H9 (cell line): ENCODE data around the gene STAC. TPM values are rescaled to one million over a fixed set of nuclear protein-coding genes. Genes with fewer than 3 reads are reported as not detected.

Experiments
- DNase-seq: peaks from one replicate; pipeline ENCODE4 v3.0.0-alpha.2; 2017
- H2AFZ ChIP-seq: one replicate; pipeline ENCODE4 v1.6.1; 2013; ENCODE audit warnings: mild to moderate bottlenecking, low read length, control low read depth, moderate library complexity
- H2AK5ac ChIP-seq: 2 replicates; pipeline ENCODE4 v1.6.1; 2013; ENCODE audit warnings: low read length, control low read depth, mixed read lengths; ENCODE audit not compliant: insufficient read length
- H2BK120ac ChIP-seq: one replicate; pipeline ENCODE4 v1.6.1; 2013; ENCODE audit warnings: low read depth, mild to moderate bottlenecking, low read length, control low read depth, inconsistent platforms; ENCODE audit not compliant: poor library complexity, severe bottlenecking
- H2BK12ac ChIP-seq: 2 replicates; pipeline ENCODE4 v1.6.1; 2013; ENCODE audit warnings: low read length, control low read depth, mixed read lengths, low read depth; ENCODE audit not compliant: insufficient read length
- H2BK15ac ChIP-seq: 2 replicates; pipeline ENCODE4 v1.6.1; 2013; ENCODE audit warnings: low read depth, low read length, control low read depth
- H2BK20ac ChIP-seq: one replicate; pipeline ENCODE4 v1.6.1; 2013; ENCODE audit warnings: low read depth, mild to moderate bottlenecking, low read length, control low read depth, inconsistent platforms; ENCODE audit not compliant: poor library complexity, severe bottlenecking
- H2BK5ac ChIP-seq: 2 replicates; pipeline ENCODE4 v1.6.1; 2013; ENCODE audit warnings: low read length, control low read depth, mixed read lengths; ENCODE audit not compliant: insufficient read length
- H3K14ac ChIP-seq: 2 replicates; pipeline ENCODE4 v1.6.1; 2013; ENCODE audit warnings: low read length, control low read depth; ENCODE audit not compliant: insufficient read depth
- H3K18ac ChIP-seq: 2 replicates; pipeline ENCODE4 v1.6.1; 2013; ENCODE audit warnings: low read depth, mild to moderate bottlenecking, mixed read lengths, low read length, control low read depth; ENCODE audit not compliant: insufficient read length
- H3K23ac ChIP-seq: 2 replicates; pipeline ENCODE4 v1.6.1; 2013; ENCODE audit warnings: low read length, control low read depth, mixed read lengths, low read depth; ENCODE audit not compliant: insufficient read length
- H3K23me2 ChIP-seq: 2 replicates; pipeline ENCODE4 v1.6.1; 2013; ENCODE audit warnings: low read depth, mild to moderate bottlenecking, mixed read lengths, low read length, control low read depth; ENCODE audit not compliant: insufficient read length, poor library complexity, severe bottlenecking
- H3K27ac ChIP-seq: 2 replicates; pipeline ENCODE4 v1.5.1; 2013; ENCODE audit warnings: low read length, control low read depth, mixed read lengths, low read depth; ENCODE audit not compliant: insufficient read length
- H3K27me3 ChIP-seq: 2 replicates; pipeline ENCODE4 v1.6.1; 2013; ENCODE audit warnings: low read length, control low read depth, inconsistent platforms; ENCODE audit not compliant: insufficient read depth
- H3K4ac ChIP-seq: 2 replicates; pipeline ENCODE4 v1.6.1; 2013; ENCODE audit warnings: low read depth, mild to moderate bottlenecking, control low read depth, inconsistent platforms, low read length, moderate library complexity
- H3K4me1 ChIP-seq: 2 replicates; pipeline ENCODE4 v1.6.1; 2013; ENCODE audit warnings: low read length, control low read depth, inconsistent platforms; ENCODE audit not compliant: insufficient read depth
- H3K4me2 ChIP-seq: 2 replicates; pipeline ENCODE4 v1.6.1; 2013; ENCODE audit warnings: low read length, control low read depth, mixed read lengths; ENCODE audit not compliant: insufficient read length, insufficient read depth
- H3K56ac ChIP-seq: 2 replicates; pipeline ENCODE4 v1.6.1; 2013; ENCODE audit warnings: low read depth, mild to moderate bottlenecking, mixed read lengths, low read length, control low read depth; ENCODE audit not compliant: insufficient read length
- H3K79me1 ChIP-seq: 2 replicates; pipeline ENCODE4 v1.6.1; 2013; ENCODE audit warnings: low read depth, mild to moderate bottlenecking, moderate library complexity, low read length, control low read depth, inconsistent platforms; ENCODE audit not compliant: insufficient read depth, poor library complexity, severe bottlenecking
- H3K79me2 ChIP-seq: 2 replicates; pipeline ENCODE4 v1.6.1; 2013; ENCODE audit warnings: low read length, control low read depth, inconsistent platforms; ENCODE audit not compliant: insufficient read depth
- H3K9ac ChIP-seq: 2 replicates; pipeline ENCODE4 v1.6.1; 2013; ENCODE audit warnings: low read length, control low read depth, mixed read lengths; ENCODE audit not compliant: insufficient read length; ENCODE audit errors: extremely low read depth
- H3K9me3 ChIP-seq: one replicate; pipeline ENCODE4 v1.6.1; 2013; ENCODE audit warnings: low read depth, low read length, inconsistent platforms; ENCODE audit not compliant: control insufficient read depth
- H3T11ph ChIP-seq: one replicate; pipeline ENCODE4 v1.6.1; 2013; ENCODE audit warnings: mild to moderate bottlenecking, low read length, control low read depth, inconsistent platforms
- H4K20me1 ChIP-seq: one replicate; pipeline ENCODE4 v1.6.1; 2013; ENCODE audit not compliant: control insufficient read depth, insufficient read length, insufficient read depth
- H4K5ac ChIP-seq: 2 replicates; pipeline ENCODE4 v1.6.1; 2013; ENCODE audit warnings: low read depth, mild to moderate bottlenecking, mixed read lengths, low read length, control low read depth; ENCODE audit not compliant: insufficient read length
- H4K8ac ChIP-seq: replicated peaks from 2 replicates; pipeline ENCODE4 v1.6.1; 2013; ENCODE audit warnings: low read length, control low read depth, mixed read lengths, low read depth; ENCODE audit not compliant: insufficient read length
- H4K91ac ChIP-seq: 2 replicates; pipeline ENCODE4 v1.6.1; 2013; ENCODE audit warnings: low read depth, mild to moderate bottlenecking, moderate library complexity, mixed read lengths, low read length, control low read depth; ENCODE audit not compliant: insufficient read length
- H3K27ac Mint-ChIP-seq, 3 experiments: 2 replicates in 2 of 3; 3 replicates in 1 of 3; pipeline ENCODE4 v1.8.0; 2020 to 2021; ENCODE audit warnings: mixed read lengths in 3 of 3, mild to moderate bottlenecking in 1 of 3, moderate library complexity in 1 of 3
- H3K27me3 Mint-ChIP-seq: 2 replicates; pipeline ENCODE4 v1.8.0; 2021; ENCODE audit warnings: low read depth, mild to moderate bottlenecking, moderate library complexity, mixed read lengths
- H3K36me3 Mint-ChIP-seq, 3 experiments: 2 replicates in 2 of 3; 3 replicates in 1 of 3; pipeline ENCODE4 v1.8.0; 2020 to 2021; ENCODE audit warnings: low read depth in 3 of 3, mixed read lengths in 3 of 3; ENCODE audit not compliant: insufficient read depth in 1 of 3
- H3K4me1 Mint-ChIP-seq, 2 experiments: 2 replicates each; pipeline ENCODE4 v1.8.0; 2020; ENCODE audit warnings: mixed read lengths in 2 of 2
- H3K4me3 Mint-ChIP-seq, 2 experiments: 2 replicates in 1 of 2; 3 replicates in 1 of 2; pipeline ENCODE4 v1.8.0; 2020 to 2021; ENCODE audit warnings: mild to moderate bottlenecking in 2 of 2, mixed read lengths in 2 of 2, moderate library complexity in 1 of 2
- H3K9me3 Mint-ChIP-seq, 2 experiments: 2 replicates in 1 of 2; 3 replicates in 1 of 2; pipeline ENCODE4 v1.8.0; 2020; ENCODE audit warnings: mild to moderate bottlenecking in 2 of 2, mixed read lengths in 2 of 2, moderate library complexity in 1 of 2
- WGBS: extraction: QIAGEN DNeasy Blood & Tissue Kit; methylation state at CpG from one replicate; pipeline ENCODE4 v1.1.7; 2013; ENCODE audit warnings: missing lambda C conversion rate, low lambda C conversion rate, mixed read lengths; ENCODE audit not compliant: insufficient read length; ENCODE audit errors: extremely low coverage; 5-methylcytosine and 5-hydroxymethylcytosine counted together
- total RNA-seq: library from RNA; stranded (reverse); gene quantifications from 2 replicates; pipeline ENCODE4 v1.2.1, GENCODE V29; 2021
- TF ChIP-seq, protein P1 (sequence below): fragments of 200-600 bp; sonication (generic); conservative IDR thresholded peaks from 3 replicates; pipeline ENCODE4 v1.8.0; 2021; ENCODE audit warnings: antibody characterized with exemption, mild to moderate bottlenecking

Gene STAC
- total RNA-seq, 1 experiment from 2014 or later, result 3.0 TPM

DNA sequence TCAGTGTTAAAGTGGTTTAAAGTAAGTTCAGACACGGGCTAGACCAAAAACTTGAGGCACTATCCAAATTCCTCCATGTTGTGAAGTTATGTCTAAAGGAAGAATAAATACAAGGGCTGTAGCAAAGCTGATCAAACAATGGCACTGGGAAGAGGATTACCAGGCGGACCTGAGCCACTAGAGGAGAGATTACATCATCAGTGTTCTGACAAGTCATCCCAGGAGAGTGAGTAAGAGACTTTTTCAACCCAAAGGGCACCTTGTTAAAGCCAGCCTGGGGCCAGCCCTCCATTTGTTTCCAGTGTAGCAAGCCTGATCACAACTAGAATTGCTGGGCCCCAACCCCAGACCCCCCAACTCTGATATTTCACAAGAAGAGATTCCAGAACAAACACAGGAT lies 217.1 kb downstream of the STAC start:
- Histone ChIP-seq H3K27me3 (no peaks in the 10 kb centered on the region), H4K5ac (no peak overlapping the region), H3K9ac (no peak overlapping the region), H3K23me2 (no peaks in the 10 kb centered on the region), H3K4me2 (no peak overlapping the region), H2AK5ac (no peak overlapping the region), H3K9me3 (no peaks in the 10 kb centered on the region), H3K56ac (no peak overlapping the region), H3K79me2 (no peaks in the 10 kb centered on the region), H2AFZ (no peak overlapping the region), H2BK120ac (no peak overlapping the region), H3K18ac (no peak overlapping the region), H3K79me1 (no peaks in the 10 kb centered on the region), H3T11ph (no peak overlapping the region), H3K23ac (no peak overlapping the region), H2BK15ac (no peak overlapping the region), H2BK5ac (no peak overlapping the region), H4K8ac (no peak overlapping the region), H4K20me1 (no peaks in the 10 kb centered on the region), H3K27ac (no peak overlapping the region), H2BK12ac (no peak overlapping the region), H2BK20ac (no peak overlapping the region), H3K14ac (no peak overlapping the region), H4K91ac (no peak overlapping the region), H3K4ac (no peak overlapping the region), H3K4me1 (no peaks in the 10 kb centered on the region)
- H3K27me3 Mint-ChIP-seq, result no peaks in the 10 kb centered on the region; the same call in 1 of the 2 replicates
- no peaks in the 10 kb centered on the region for H3K9me3 Mint-ChIP-seq
- no peak overlapping the region for H3K27ac Mint-ChIP-seq
- no peak overlapping the region for H3K4me3 Mint-ChIP-seq
- no peaks in the 10 kb centered on the region for H3K36me3 Mint-ChIP-seq
- TF ChIP-seq, protein P1, sequence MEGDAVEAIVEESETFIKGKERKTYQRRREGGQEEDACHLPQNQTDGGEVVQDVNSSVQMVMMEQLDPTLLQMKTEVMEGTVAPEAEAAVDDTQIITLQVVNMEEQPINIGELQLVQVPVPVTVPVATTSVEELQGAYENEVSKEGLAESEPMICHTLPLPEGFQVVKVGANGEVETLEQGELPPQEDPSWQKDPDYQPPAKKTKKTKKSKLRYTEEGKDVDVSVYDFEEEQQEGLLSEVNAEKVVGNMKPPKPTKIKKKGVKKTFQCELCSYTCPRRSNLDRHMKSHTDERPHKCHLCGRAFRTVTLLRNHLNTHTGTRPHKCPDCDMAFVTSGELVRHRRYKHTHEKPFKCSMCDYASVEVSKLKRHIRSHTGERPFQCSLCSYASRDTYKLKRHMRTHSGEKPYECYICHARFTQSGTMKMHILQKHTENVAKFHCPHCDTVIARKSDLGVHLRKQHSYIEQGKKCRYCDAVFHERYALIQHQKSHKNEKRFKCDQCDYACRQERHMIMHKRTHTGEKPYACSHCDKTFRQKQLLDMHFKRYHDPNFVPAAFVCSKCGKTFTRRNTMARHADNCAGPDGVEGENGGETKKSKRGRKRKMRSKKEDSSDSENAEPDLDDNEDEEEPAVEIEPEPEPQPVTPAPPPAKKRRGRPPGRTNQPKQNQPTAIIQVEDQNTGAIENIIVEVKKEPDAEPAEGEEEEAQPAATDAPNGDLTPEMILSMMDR, result no peak
- no peaks in the 10 kb centered on the region for H3K4me1 Mint-ChIP-seq
- DNase-seq, result no peak
- WGBS, result no CpG with 5 or more reads among the region's 2 CpGs
